ENCODE measurements around the gene CAPN13. TPM values are rescaled to one million over a fixed set of nuclear protein-coding genes. Genes with fewer than 3 reads are reported as not detected.

CAPN13 gene
- total RNA-seq, 1 donor from 2014 or later, result 19.2 TPM

GRCh38 chr2:30691948-30692828 is 115.1 kb downstream of the CAPN13 start:
- ATAC-seq, result peak; percentile 42
- no peak for TF ChIP-seq CTCF (IDR thresholded peaks at IDR 0.05)
- Histone ChIP-seq H3K27ac (peak overlapping the region; percentile 76), H3K4me1 (peaks cover 11% of the 10 kb centered on the region), H3K36me3 (no peaks in the 10 kb centered on the region), H3K9me3 (no peaks in the 10 kb centered on the region), H3K27me3 (no peaks in the 10 kb centered on the region), H3K4me3 (no peak overlapping the region)
- no peak for DNase-seq
- intact Hi-C loops (cut with DNase I), result no loop called here

- Histone ChIP-seq H3K27ac (peak overlapping the region; percentile 76), H3K36me3 (no peaks in the 10 kb centered on the region), H3K4me1 (peaks cover 11% of the 10 kb centered on the region), H3K27me3 (no peaks in the 10 kb centered on the region), H3K9me3 (no peaks in the 10 kb centered on the region), H3K4me3 (no peak overlapping the region)
- no peak for DNase-seq
- no peak for ATAC-seq
- intact Hi-C loops (cut with DNase I), result no loop called here
- no peak for TF ChIP-seq CTCF (IDR thresholded peaks at IDR 0.05)
Observed at GRCh38 chr2:30691091-30691947, 115.9 kb downstream of the CAPN13 start.

- TF ChIP-seq CTCF (IDR thresholded peaks at IDR 0.05), result no peak
- Histone ChIP-seq H3K27ac (peak overlapping the region; percentile 76), H3K4me1 (peaks cover 11% of the 10 kb centered on the region), H3K36me3 (no peaks in the 10 kb centered on the region), H3K4me3 (no peak overlapping the region), H3K9me3 (no peaks in the 10 kb centered on the region), H3K27me3 (no peaks in the 10 kb centered on the region)
- ATAC-seq (no peak), DNase-seq (no peak)
- intact Hi-C loops (cut with DNase I), result no loop called here
Observed at GRCh38 chr2:30690126-30690561, 117.1 kb downstream of the CAPN13 start.

- Histone ChIP-seq H3K4me3 (no peak overlapping the region), H3K4me1 (peaks cover 11% of the 10 kb centered on the region), H3K27me3 (no peaks in the 10 kb centered on the region), H3K36me3 (no peaks in the 10 kb centered on the region), H3K27ac (peak overlapping the region; percentile 76), H3K9me3 (no peaks in the 10 kb centered on the region)
- TF ChIP-seq CTCF (IDR thresholded peaks at IDR 0.05), result no peak
- intact Hi-C loops (cut with DNase I), result no loop called here
- ATAC-seq (no peak), DNase-seq (no peak)
Observed at GRCh38 chr2:30689496-30690125, 117.6 kb downstream of the CAPN13 start.

GRCh38 chr2:30688956-30689401 is 118.3 kb downstream of the CAPN13 start:
- no peaks in the 10 kb centered on the region for H3K36me3 ChIP-seq
- peaks cover 9% of the 10 kb centered on the region for H3K4me1 ChIP-seq
- peak overlapping the region; percentile 76 for H3K27ac ChIP-seq
- no peak for TF ChIP-seq CTCF (IDR thresholded peaks at IDR 0.05)
- no peak for DNase-seq
- no peak overlapping the region for H3K4me3 ChIP-seq
- intact Hi-C loops (cut with DNase I), result no loop called here
- no peak for ATAC-seq
- no peaks in the 10 kb centered on the region for H3K9me3 ChIP-seq
- H3K27me3 ChIP-seq, result no peaks in the 10 kb centered on the region

Data from upper lobe of right lung (tissue), 1 donor.